ENCODE results near the gene NHS. TPM values are rescaled to one million over a fixed set of nuclear protein-coding genes. Genes with fewer than 3 reads are reported as not detected.
A peak's percentile ranks its signal among the peaks of the same experiment; 100 is the strongest.
"Not testable (repeated sequence)": the region's sequence is repeated elsewhere in the genome, so short reads cannot be mapped to it uniquely, and the experiment has no call there.

The NHS gene
- total RNA-seq, 1 experiment from 2014 or later = 7.5 TPM

DNA sequence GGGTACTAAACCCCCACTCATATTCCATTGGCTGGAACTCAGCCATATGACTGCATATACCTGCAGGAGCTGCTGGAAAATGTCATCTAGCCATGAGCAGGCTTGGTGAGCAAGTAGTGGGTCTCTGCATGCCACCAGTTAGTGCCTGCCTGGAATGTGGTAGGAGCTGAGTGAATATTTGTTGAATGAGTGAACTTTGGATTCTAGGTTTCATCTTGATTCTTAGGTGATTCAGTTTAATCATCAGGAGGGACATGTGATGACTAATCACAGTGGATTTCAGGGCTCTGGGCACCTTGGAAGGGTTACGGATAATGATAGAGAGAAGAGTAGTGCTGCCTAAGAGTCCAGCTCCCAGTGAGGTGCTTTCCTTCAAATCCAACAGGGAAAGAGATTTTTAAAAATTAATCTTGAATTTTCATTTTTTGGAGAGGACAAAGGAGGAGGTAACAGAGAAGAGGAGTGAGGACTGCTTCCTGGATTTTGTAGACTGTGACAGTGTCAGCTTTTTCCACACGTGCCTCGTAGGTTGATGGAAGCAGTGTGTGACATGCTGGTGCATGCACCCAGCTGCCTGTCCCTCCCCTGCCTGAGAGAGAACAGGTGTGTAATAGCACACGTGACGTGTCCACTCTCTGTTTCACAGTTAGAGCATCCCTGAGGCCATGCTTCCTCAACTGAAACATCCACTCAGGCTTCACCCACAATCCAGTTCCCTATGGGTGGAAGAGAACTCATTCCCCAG lies 30.4 kb downstream of the NHS start:
- peak; percentile 95 for DNase-seq (ENCODE audit: low read depth)

DNA sequence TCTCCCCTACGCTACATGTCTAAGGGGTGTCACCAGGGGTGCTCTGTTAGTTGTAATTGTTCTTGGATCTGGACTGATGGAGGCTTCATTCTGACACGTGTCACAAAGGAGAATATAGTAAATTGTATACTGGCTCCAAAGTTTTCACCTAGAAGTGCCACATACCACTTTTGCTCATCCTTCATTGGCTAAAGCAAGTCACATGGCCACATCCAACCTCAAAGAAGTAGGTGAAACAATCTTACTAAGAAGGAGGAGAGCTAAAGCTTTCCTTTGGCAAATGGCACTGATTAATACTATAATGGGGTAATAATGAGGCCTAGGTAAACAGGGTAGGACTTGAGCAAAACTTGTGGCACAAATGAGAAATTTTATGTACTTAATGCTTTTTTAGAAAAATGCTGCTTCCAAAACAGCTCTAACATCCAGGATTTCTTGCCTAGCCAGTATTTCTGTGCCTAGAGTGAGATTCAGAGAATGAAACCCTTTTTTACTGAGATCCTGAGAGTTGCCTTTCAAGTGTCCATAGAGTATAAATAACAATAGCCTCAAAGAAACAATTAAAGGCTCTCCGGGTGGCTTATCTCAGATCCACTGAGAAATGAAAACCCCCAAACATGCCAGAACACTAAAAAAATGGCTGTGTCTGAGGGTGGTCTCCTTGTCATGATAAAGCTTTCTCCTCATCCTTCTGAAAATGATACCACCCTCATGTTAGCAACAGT lies 34.7 kb downstream of the NHS start:
- no peak for DNase-seq (ENCODE audit: low read depth)

DNA sequence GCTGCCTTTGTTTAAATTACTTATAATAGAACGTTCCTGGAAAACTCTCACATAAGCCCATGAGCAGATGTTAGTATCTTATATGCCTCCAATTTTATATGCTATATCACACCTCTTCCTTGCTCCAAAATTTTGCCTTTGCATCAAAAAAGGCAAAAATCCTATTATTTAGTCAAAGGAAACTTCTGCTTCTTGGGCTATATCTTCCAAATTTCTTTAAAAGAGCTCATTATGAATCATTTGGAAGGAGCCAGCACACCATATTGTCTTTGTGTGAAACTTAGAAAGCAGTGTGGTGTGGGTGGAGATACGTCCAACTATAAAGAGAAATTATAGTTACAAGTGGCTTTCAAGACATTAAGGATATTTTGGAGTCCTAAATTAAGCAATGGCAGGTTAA lies 35.7 kb downstream of the NHS start:
- DNase-seq (ENCODE audit: low read depth) = no peak

DNA sequence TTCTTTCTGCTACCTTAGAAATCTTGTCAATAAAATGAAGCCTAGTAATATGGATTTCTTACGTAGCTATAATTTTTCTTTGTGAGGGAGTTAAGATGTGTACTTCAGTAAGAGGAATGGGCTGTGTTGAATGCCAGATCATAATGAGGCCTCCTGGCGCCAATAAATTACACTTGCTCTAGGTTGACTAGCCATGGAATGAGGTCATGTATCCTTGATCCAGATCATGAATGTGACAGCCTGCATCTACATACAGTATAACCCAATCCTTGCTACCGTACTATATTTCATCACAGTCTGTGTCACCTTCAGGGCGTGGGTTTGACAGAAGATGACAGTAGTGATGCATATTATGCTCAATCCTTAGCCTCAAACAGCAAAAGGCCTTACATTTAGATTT lies 36.2 kb downstream of the NHS start:
- DNase-seq (ENCODE audit: low read depth) = peak; percentile 34

DNA sequence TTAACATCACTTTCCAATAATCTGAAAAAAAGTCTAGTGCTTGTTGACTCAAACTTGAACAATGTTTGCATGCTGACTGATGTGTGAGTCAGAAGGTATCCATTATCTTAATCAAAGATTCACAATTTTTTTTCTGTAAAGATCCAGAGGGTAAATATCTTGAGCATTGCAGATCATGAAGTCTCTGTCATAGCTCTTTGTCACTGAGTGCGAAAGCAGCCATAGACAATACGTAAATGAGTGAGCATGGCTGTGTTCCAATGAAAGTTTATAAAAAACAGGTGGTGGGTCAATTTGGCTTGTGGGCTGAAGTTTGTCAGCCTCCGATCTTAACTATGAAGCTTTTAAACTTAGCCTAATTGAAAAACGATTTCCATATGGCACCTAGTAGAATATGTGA lies 37.7 kb downstream of the NHS start:
- DNase-seq (ENCODE audit: low read depth) = peak; percentile 86

DNA sequence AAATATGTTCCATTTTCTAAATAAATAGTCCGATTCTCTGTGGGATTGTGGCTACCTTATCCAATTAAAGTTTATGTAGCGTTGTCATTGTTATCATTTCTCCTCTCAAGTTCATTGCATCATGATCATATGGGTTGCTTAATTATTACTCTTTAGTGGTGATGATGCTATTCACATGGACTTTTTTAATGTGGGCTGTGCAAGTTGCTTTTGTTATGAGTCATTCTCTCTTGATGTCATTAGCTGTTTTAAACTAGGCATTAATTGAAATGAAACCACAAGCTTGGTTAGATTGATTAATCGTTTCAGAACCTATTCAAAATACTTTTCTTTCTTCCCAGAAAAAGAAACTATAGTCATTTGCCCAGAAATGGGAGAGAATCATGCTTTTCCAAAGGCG lies 38.2 kb downstream of the NHS start:
- DNase-seq (ENCODE audit: low read depth) = peak; percentile 85

DNA sequence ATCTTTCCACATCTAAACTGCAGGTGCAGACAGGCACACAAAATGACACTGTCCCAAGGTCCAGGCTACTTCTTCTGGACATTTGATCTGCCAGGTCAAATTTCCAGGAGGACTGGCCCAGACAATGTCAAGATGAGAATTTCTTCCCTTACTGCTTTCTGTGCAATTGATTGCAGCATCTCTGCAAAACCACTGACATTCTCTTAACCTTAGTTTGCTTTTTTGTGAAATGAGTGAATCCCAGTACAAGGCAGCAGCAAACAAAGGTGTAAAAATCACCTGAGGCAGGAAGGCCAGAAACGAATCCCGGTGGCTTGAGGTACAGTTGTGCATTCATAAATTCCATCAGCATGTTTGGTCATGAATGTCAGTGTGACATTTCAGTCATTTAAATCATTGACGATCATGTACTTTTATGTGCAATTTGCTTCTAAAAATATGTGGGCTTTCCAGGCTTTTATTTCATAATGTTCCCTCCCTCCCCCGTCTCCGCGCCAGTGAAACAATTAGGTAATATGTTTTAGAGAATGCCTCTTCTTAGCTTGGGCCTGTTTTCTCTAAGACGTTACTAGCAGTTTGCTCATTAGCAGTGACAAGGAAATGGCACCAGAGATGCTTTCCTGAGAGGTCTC lies 39.1 kb downstream of the NHS start:
- DNase-seq (ENCODE audit: low read depth) = no peak

DNA sequence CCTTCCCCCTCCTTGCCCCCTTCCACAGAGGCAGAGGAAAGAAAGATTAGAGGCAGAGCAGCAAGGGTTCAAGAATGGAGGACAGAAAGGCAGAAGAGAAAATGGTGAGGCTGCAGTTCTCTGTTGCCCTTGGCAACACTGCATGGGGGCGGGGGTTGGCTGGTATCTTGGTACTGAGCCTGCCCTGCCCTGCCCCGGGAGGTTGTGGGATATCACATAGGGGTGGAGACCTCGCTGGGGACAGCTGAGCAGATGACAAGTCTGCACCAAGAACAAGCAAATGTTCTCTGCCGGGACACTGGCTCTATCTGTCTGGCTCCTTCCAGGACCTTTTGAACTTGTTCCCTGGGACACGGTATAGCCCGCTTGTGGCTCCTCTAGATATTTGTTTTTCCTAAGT lies 39.8 kb downstream of the NHS start:
- peak; percentile 46 for DNase-seq (ENCODE audit: low read depth)

DNA sequence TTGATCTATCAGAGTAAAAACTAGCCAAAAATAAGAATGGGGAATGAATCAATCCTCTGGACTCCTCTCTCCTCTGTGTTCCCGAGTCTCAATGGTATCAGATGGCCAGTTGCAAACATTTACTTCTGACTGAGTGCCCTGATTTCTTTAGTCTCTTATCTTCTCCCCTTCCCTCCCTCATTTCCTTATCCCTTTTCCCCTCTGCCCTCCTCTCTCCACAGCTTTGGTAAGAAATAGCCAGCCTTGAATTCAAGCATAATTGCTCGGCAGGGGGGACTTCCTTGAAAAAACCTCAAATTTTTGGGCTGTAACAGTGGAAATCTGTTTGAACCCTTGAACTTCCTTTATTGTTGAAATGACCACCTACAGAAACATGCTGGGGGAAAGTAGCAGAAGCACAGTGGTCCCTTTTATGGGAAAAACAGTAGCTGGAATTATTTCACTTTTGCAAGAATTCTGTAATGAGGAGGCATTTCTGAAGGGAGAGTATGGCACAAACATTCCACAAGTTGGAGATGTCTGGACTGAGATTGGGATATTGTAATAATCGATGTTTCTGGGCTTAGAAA lies 40.3 kb downstream of the NHS start:
- DNase-seq (ENCODE audit: low read depth) = peak; percentile 28

DNA sequence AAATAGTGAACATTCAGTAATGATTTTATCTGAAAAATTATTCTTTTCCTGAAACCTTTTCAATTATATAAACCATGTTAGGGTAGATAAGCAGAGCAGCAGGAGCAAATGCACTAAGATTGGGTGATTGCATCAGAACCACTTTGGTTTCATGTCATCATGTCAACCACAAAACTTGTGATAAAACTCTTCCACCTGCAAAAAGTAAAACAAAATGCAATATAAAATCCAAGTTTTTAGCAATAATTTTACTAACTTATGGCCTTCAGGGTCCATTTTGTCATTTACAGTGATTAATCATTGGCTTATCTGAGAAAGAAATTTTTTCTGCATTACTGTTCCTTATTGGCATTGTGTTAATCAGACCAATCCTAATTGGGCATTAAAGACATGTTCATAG lies 42.4 kb downstream of the NHS start:
- DNase-seq (ENCODE audit: low read depth) = peak; percentile 59

DNA sequence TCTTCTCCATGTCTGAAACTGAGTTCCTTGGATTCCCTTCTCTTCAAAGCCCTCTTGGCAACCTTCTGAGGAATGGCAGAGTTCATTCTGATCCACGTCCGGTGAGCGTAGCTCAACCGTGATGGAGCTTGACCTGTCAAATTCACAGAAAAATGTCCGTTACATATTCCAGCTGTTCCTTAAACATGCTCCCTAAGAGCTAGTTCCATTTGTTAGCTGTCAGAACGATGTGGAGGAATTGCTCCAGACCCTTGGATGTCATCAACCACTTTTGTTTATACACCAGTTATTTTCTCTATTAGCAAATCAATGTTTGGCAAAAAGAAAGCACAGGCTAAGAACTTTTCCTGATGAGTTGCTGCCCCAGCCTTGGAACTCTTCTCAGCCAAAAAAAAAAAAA lies 50.1 kb downstream of the NHS start:
- DNase-seq (ENCODE audit: low read depth) = no peak

DNA sequence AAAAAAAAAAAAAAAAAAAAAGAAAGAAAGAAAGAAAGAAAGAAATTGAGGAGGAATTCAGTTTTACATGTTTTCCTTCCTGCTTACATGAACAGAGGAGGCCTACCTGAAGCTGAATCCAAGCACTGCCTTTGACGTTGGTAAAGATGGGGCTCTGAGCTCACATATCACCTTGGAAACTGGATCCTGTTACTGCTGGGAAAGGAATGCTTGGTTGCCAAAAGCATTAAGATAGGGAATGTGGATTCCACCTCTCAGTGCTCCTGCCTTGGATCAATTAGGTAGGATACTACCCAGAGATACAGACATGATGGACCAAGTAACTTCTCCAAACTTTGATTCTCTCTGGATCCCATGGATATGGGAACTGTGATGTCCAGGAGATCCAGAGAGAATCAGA lies 50.6 kb downstream of the NHS start:
- DNase-seq (ENCODE audit: low read depth) = no peak

DNA sequence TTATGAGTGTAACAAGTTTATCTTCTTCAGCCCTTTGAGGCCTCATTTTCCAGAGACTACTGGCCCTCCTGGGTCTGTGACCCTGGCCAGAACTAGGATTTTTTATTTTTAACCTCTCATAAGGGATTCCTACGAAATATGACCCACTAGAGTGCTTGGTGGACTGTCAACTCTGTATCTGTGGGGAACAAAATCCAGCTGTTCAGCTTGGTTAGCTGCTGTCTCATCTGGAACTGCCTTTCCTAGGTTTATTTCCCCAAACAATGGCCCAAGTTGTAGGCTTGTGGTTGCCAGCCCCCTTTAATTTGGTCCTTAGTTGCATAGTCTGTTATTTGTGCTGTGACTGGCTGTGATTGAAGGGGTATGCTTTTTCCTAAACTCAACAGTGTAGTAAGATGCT lies 56.2 kb downstream of the NHS start:
- no peak for DNase-seq (ENCODE audit: low read depth)

DNA sequence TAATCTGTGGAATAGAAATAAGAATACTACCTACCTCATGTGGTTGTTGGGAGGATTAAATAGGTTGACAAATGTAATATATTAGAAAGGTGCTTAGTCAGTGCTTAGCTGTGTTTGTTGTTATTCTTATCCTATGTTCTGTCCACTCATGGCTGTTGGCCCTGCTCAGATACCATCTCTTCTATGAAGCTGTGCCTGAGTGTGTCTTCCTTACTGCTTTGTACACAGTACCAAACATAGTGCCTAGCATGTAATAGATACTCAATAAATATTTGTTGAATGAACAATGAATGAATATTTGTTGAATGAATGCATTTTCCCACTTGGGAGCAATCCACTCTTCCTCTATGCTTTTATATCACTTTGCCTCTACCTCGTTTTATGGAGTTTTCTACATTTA lies 57.2 kb downstream of the NHS start:
- DNase-seq (ENCODE audit: low read depth) = no peak

DNA sequence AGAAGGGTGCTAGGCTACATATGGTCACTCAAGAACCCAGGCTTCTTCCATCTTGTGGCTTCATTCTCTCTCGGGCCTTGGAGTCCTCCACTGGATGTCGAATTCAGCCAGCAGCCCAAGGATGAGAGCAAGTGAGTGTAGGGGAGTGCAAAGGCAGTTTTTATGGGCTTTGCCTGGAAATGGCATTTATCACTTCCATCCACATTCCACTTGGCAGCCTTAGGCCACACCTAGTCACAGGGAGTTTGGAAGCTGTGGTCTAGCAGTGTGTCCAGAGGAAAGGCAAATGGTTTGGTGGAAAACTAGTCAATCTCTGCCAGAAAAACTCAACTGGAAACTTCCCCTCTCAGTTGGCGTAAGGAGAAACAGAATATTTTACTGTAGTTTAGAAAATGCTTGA lies 59.0 kb downstream of the NHS start:
- DNase-seq (ENCODE audit: low read depth) = peak; percentile 66

DNA sequence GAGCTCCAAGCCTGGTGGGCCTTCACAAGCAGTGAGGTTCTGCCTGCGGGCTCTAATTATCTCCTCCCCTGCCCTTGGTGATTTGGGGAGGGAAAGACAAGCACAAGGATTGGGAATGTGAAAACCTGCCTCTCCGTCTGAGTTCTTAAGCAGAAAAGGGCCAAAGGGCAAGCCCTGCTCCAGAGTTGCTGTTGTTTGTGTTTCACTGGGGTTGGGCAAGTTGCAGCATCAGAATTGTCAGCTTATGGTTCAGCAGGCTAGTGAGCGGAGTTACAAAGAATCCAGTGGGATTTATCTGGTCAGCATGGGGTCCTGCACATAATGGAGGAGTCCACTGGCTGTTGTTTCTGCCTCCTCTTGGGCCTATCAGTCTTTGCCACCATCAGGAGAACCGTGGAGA lies 60.5 kb downstream of the NHS start:
- no peak for DNase-seq (ENCODE audit: low read depth)

DNA sequence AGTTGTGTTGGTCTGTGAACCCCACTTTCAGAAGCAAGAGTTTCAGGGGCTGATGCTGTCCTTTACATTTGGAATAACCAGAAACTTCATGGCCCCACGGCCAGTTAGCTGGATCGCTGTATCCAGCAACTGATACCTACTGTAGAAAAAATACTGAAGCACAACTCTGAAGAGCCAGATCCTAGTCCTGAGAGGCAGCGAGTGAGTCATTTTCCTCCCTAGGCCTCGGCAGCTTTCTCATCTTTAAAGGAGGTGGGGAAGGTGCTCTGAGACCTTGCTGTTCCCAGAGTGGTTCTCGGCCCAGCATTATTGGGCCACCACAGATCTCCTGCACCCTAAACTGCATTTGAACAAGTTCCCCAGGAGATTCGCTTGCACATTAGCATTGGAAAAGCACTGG lies 63.2 kb downstream of the NHS start:
- peak; percentile 22 for DNase-seq (ENCODE audit: low read depth)

DNA sequence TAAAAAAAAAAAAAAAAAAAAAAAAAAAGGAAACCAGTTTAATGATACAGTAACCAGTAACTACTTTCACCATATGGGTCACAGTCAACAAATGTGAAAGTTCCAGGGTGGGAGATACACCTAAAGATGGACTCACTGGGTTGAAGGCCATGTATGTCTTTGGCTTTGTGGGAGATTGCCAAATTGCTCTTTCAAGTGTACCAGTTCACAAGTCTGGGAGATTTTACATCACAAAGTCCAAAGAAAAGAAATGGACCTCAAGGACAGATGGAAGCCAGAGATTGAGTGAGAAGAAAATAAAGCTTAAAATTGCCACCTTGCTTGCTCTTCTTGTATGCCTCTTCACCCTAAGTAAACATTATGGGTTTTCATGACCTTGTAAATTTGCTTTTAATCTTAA lies 65.3 kb downstream of the NHS start:
- peak; percentile 57 for DNase-seq (ENCODE audit: low read depth)

DNA sequence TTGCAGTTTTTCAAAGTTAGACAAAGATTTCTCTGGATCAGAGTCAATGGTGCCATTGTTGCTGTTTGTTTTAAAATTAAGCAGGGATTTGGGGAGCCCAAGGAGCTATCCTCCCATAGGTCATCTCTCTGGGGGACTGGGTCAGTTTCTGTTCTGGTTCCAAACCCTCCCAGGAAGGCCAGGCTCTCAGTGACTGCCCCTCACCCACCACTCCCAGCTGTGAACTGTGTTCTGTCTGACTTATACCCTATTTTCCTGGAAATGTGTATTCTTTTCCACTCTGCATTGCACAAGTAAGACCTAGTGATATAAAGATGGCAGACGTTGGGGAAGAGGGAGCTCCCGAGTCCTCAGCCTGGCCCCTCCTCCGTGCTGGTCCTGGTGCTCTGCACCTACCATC lies 65.8 kb downstream of the NHS start:
- DNase-seq (ENCODE audit: low read depth) = peak; percentile 43

DNA sequence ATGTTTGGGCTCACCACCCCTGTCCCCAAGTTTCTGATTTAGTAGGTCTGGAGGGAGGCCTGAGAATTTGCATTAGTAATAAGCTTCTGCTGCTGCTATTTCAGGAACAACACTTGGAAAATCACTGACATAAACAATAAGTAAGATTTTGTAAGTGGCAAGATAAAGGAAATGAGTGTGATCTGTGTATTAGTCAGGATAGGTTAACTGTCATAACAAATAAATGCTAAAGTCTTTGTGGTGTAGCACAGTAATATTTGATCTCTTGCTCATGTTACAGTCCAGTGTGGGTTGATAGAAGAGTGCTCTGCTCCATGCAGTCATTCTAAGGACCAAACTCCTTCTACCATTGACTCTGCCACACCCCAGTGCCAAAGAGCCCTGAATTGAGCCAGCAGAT lies 67.0 kb downstream of the NHS start:
- peak; percentile 82 for DNase-seq (ENCODE audit: low read depth)

DNA sequence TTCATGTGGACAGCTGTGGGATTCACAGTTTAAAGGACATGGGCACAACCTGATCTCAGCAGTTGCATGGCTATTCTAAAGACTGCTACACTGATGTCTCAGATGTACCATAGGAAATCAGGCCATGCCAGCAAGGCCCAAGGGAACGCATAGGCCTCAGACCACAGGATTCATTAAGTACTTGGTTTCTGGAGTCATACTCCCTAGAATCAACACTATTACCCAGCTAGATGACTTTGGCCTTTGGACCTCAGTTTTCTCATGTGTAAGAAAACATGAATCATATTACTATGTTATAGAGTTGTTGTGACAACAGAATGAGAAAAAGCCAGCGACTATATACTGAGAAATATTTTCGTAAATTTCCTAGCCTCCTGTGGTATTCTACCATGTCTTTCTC lies 67.9 kb downstream of the NHS start:
- peak; percentile 50 for DNase-seq (ENCODE audit: low read depth)

DNA sequence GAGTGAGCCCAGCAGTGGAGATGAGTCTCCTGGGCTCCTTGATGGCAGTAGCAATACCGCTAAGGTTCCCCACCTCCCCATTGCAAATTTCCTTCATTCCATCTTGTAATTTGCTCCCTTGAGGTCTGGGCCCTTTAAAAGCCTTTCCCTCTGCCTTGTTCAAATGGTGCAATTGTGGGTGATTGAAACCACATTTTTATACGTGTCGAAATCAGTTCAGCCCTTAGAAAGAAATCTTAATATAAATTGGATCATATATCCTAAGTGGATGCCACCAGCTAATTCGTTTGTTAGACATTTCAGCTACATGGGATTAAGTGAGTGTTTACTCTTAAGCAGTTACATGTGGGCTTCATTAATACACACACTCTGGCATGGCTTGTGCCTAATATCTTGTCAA lies 68.6 kb downstream of the NHS start:
- DNase-seq (ENCODE audit: low read depth) = no peak

DNA sequence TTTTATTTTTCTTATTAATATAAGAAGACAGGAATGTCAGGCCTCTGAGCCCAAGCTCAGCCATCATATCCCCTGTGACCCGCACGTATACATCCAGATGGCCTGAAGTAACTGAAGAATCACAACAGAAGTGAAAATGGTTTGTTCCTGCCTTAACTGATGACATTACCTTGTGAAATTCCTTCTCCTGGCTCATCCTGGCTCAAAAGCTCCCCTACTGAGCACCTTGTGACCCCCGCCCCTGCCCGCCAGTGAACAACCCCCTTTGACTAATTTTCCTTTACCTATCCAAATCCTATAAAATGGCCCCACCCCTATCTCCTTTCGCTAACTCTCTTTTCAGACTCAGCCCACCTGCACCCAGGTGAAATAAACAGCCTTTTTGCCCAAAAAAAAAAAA lies 71.3 kb downstream of the NHS start:
- not testable (repeated sequence) for DNase-seq (ENCODE audit: low read depth)

Data from M059J (cell line).